ENCODE measurements around the gene CRIP3.

CRIP3 gene

GRCh38 chr6:43291708-43292107 is 16.9 kb downstream of the CRIP3 start:
- Histone ChIP-seq H4K20me1 (ENCODE audit: low read depth, low read length) (no peaks in the 10 kb centered on the region), H3K4me3 (ENCODE audit: insufficient read depth, low read length, poor library complexity, severe bottlenecking) (no peak overlapping the region), H3K9me2 (replicated peaks; ENCODE audit: insufficient read depth, low read length) (no peaks in the 10 kb centered on the region), H3K27me3 (ENCODE audit: low read length) (no peaks in the 10 kb centered on the region), H3K36me3 (ENCODE audit: low read length) (no peaks in the 10 kb centered on the region), H3K9ac (ENCODE audit: low read length) (no peak overlapping the region), H3K4me2 (ENCODE audit: low read depth, low read length, poor library complexity, severe bottlenecking) (no peak overlapping the region), H3K27ac (ENCODE audit: low read depth, low read length) (no peak overlapping the region), H3F3A (ENCODE audit: insufficient read depth) (no peaks in the 10 kb centered on the region), H3K79me2 (ENCODE audit: insufficient read depth, low read length) (no peaks in the 10 kb centered on the region), H3K9me3 (ENCODE audit: insufficient read depth, low read length) (no peaks in the 10 kb centered on the region), H2AFZ (ENCODE audit: low read depth, low read length, severe bottlenecking) (no peak overlapping the region)
- TF ChIP-seq EZH2phosphoT487 (conservative IDR thresholded peaks at IDR 0.05; ENCODE audit: low read length) = no peak
- no peak for TF ChIP-seq CTCF (IDR thresholded peaks at IDR 0.05; ENCODE audit: insufficient read depth, low read length, poor library complexity, severe bottlenecking)

- no peaks in the 10 kb centered on the region for H4K20me1 ChIP-seq (ENCODE audit: low read depth, low read length)
- no peak for TF ChIP-seq EZH2phosphoT487 (conservative IDR thresholded peaks at IDR 0.05; ENCODE audit: low read length)
- no peak for TF ChIP-seq CTCF (IDR thresholded peaks at IDR 0.05; ENCODE audit: insufficient read depth, low read length, poor library complexity, severe bottlenecking)
- H3K27me3 ChIP-seq (ENCODE audit: low read length) = no peaks in the 10 kb centered on the region
- H3K9ac ChIP-seq (ENCODE audit: low read length) = no peak overlapping the region
- H3K36me3 ChIP-seq (ENCODE audit: low read length) = no peaks in the 10 kb centered on the region
- H2AFZ ChIP-seq (ENCODE audit: low read depth, low read length, severe bottlenecking) = no peak overlapping the region
- no peaks in the 10 kb centered on the region for H3F3A ChIP-seq (ENCODE audit: insufficient read depth)
- no peaks in the 10 kb centered on the region for H3K79me2 ChIP-seq (ENCODE audit: insufficient read depth, low read length)
- no peak overlapping the region for H3K4me2 ChIP-seq (ENCODE audit: low read depth, low read length, poor library complexity, severe bottlenecking)
- no peaks in the 10 kb centered on the region for H3K9me3 ChIP-seq (ENCODE audit: insufficient read depth, low read length)
- H3K4me3 ChIP-seq (ENCODE audit: insufficient read depth, low read length, poor library complexity, severe bottlenecking) = no peak overlapping the region
- H3K9me2 ChIP-seq (replicated peaks; ENCODE audit: insufficient read depth, low read length) = no peaks in the 10 kb centered on the region
- no peak overlapping the region for H3K27ac ChIP-seq (ENCODE audit: low read depth, low read length)
These were observed 17.7 kb downstream of the CRIP3 start for GRCh38 chr6:43290905-43291355.

- Histone ChIP-seq H3K27me3 (ENCODE audit: low read length) (no peaks in the 10 kb centered on the region), H3K9me3 (ENCODE audit: insufficient read depth, low read length) (no peaks in the 10 kb centered on the region), H3K4me2 (ENCODE audit: low read depth, low read length, poor library complexity, severe bottlenecking) (no peak overlapping the region), H2AFZ (ENCODE audit: low read depth, low read length, severe bottlenecking) (no peak overlapping the region), H3K36me3 (ENCODE audit: low read length) (no peaks in the 10 kb centered on the region), H3K27ac (ENCODE audit: low read depth, low read length) (no peak overlapping the region), H4K20me1 (ENCODE audit: low read depth, low read length) (no peaks in the 10 kb centered on the region), H3F3A (ENCODE audit: insufficient read depth) (no peaks in the 10 kb centered on the region), H3K79me2 (ENCODE audit: insufficient read depth, low read length) (no peaks in the 10 kb centered on the region), H3K9ac (ENCODE audit: low read length) (no peak overlapping the region), H3K4me3 (ENCODE audit: insufficient read depth, low read length, poor library complexity, severe bottlenecking) (no peak overlapping the region), H3K9me2 (replicated peaks; ENCODE audit: insufficient read depth, low read length) (no peaks in the 10 kb centered on the region)
- TF ChIP-seq EZH2phosphoT487 (conservative IDR thresholded peaks at IDR 0.05; ENCODE audit: low read length) (no peak), CTCF (IDR thresholded peaks at IDR 0.05; ENCODE audit: insufficient read depth, low read length, poor library complexity, severe bottlenecking) (no peak)
These were observed 18.2 kb downstream of the CRIP3 start for GRCh38 chr6:43290339-43290904.

Measured in SU-DHL-6 (cell line).